Spleen (tissue), 11 donors: ENCODE measurements around the gene SF3B4. TPM values are rescaled to one million over a fixed set of nuclear protein-coding genes. Genes with fewer than 3 reads are reported as not detected.

Source experiments
- DNase-seq: peaks from one replicate; pipeline ENCODE4 v3.0.0-alpha.2; 2020
- H3K27ac ChIP-seq, 8 donors: fragments of 200-600 bp; sonication (generic) in 7 of 8; 1 replicate in 4 of 8; 2 replicates in 4 of 8; pipeline versions ENCODE4 v1.5.0 to v1.8.0; 2016 to 2021; ENCODE audit warnings: inconsistent platforms in 4 of 8, mild to moderate bottlenecking in 4 of 8, moderate library complexity in 1 of 8
- H3K27me3 ChIP-seq, 7 donors: fragments of 200-600 bp; sonication (generic) in 6 of 7; replicated peaks in 1 of 7; 1 replicate in 4 of 7; 2 replicates in 3 of 7; pipeline versions ENCODE4 v1.5.0 to v1.8.0; 2016 to 2021; ENCODE audit warnings: inconsistent platforms in 3 of 7, mild to moderate bottlenecking in 1 of 7
- H3K36me3 ChIP-seq, 6 donors: fragments of 200-600 bp; sonication (generic) in 5 of 6; 1 replicate in 4 of 6; 2 replicates in 2 of 6; pipeline versions ENCODE4 v1.5.0 to v1.8.0; 2016 to 2021; ENCODE audit warnings: inconsistent platforms in 2 of 6
- H3K4me1 ChIP-seq, 6 donors: fragments of 200-600 bp; sonication (generic) in 5 of 6; 1 replicate in 3 of 6; 2 replicates in 3 of 6; pipeline versions ENCODE4 v1.5.0 to v1.8.0; 2016 to 2021; ENCODE audit warnings: inconsistent platforms in 3 of 6
- H3K4me3 ChIP-seq, 8 donors: fragments of 200-600 bp; sonication (generic) in 7 of 8; 1 replicate in 4 of 8; 2 replicates in 4 of 8; pipeline versions ENCODE4 v1.5.0 to v1.8.0; 2016 to 2021; ENCODE audit warnings: inconsistent platforms in 4 of 8, mild to moderate bottlenecking in 4 of 8, moderate library complexity in 2 of 8
- H3K9me3 ChIP-seq, 8 donors: fragments of 200-600 bp; sonication (generic) in 7 of 8; 1 replicate in 4 of 8; 2 replicates in 4 of 8; pipeline versions ENCODE4 v1.5.0 to v1.8.0; 2016 to 2021; ENCODE audit warnings: inconsistent platforms in 4 of 8
- POLR2A ChIP-seq, 3 donors: fragments of 450-650 bp; IDR thresholded peaks; one replicate each; pipeline ENCODE4 v1.5.1; 2017; ENCODE audit warnings: antibody characterized with exemption in 3 of 3, mild to moderate bottlenecking in 1 of 3
- POLR2AphosphoS5 ChIP-seq, 3 donors: sonication (generic); formaldehyde crosslinking; IDR thresholded peaks; one replicate each; pipeline ENCODE4 v1.5.1; 2017; ENCODE audit warnings: antibody characterized with exemption in 3 of 3
- WGBS, 5 donors: extraction: QIAGEN DNeasy Blood & Tissue Kit in 3 of 5; methylation state at CpG; one replicate each; pipeline versions ENCODE4 v1.1.5 to v1.1.7; 2013 to 2018; 5-methylcytosine and 5-hydroxymethylcytosine counted together
- intact Hi-C: fragments of 100-400 bp; cut with DNase I; formaldehyde crosslinking; loops from one replicate; pipeline ENCODE4 v1.15.0; 2023; ENCODE audit warnings: low total_unique reads
- polyA plus RNA-seq, 3 donors: library from polyadenylated mRNA; stranded (reverse); fragments of 200-250 nt; gene quantifications; one replicate each; pipeline ENCODE4 v1.2.1, GENCODE V29; 2013
- total RNA-seq, 7 donors: library from RNA; depleted of rRNA in 3 of 7; stranded (reverse); fragments of >200 nt in 3 of 7; fragmentation: NEBNext Ultra II Directional in 4 of 7; extraction: Animal tissue kit (Norgen Biotek cat#: 25700) in 4 of 7; gene quantifications; one replicate each; pipeline versions ENCODE4 v1.1.0 to v1.2.1, GENCODE V29; 2016 to 2021
- TF ChIP-seq, protein P1 (sequence below), 11 experiments: fragments of 200-600 bp in 7 of 11; fragments of 450-650 bp in 4 of 11; sonication (generic) in 4 of 11; IDR thresholded peaks in 8 of 11; conservative IDR thresholded peaks in 3 of 11; 1 replicate in 7 of 11; 2 replicates in 4 of 11; pipeline versions ENCODE4 v1.4.0 to v1.8.0; 2016 to 2021; ENCODE audit warnings: antibody characterized with exemption in 11 of 11, inconsistent platforms in 4 of 11, mild to moderate bottlenecking in 1 of 11
- donor health status: healthy with polysubstance abuse.
- donor health status: DM: no; HTN: no; CAD: no; lungs with moderate emphysema.
- donor health status: DM: no; HTN: no; CAD: no.
- donor health status: Bipolar disorder and iron deficiency.
- donor health status: healthy.
- donor health status: DM: no; HTN: no; CAD: no.
- donor health status: DM: yes; HTN: yes; CAD: no.

The SF3B4 gene
- total and polyA plus RNA-seq, 10 donors = 17.6 to 43.8 (median 28.5) TPM

DNA sequence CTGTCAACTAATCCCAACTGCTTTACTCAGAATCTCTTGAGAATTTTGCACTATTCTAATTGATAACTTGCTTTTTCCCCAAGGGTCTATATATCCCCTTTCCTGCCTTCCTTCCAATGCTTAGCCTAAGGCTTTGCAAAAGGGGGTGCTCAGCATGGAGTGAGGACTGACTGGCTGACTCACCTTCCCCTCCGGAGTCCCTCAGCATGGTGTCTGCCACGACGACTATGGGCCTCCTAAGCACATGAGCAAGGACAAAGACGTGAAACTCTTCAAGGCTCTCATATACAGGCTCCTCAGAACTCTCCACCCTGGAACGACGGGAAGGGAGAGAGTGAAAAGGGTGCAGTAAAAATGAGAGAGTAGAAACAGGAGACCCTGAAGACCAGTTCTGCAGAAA, 22.3 kb upstream of the SF3B4 start:
- intact Hi-C loops = loop anchor here (10.0 kb wide), 1 partner anchor 235 kb away; no protein-coding TSS in a partner anchor
- H3K4me3 ChIP-seq = no peak overlapping the region
- H3K4me1 ChIP-seq = no peaks in the 10 kb centered on the region
- TF ChIP-seq POLR2AphosphoS5 (IDR thresholded peaks at IDR 0.05) (no peak), POLR2A (IDR thresholded peaks at IDR 0.05) (no peak)
- TF ChIP-seq, protein P1, sequence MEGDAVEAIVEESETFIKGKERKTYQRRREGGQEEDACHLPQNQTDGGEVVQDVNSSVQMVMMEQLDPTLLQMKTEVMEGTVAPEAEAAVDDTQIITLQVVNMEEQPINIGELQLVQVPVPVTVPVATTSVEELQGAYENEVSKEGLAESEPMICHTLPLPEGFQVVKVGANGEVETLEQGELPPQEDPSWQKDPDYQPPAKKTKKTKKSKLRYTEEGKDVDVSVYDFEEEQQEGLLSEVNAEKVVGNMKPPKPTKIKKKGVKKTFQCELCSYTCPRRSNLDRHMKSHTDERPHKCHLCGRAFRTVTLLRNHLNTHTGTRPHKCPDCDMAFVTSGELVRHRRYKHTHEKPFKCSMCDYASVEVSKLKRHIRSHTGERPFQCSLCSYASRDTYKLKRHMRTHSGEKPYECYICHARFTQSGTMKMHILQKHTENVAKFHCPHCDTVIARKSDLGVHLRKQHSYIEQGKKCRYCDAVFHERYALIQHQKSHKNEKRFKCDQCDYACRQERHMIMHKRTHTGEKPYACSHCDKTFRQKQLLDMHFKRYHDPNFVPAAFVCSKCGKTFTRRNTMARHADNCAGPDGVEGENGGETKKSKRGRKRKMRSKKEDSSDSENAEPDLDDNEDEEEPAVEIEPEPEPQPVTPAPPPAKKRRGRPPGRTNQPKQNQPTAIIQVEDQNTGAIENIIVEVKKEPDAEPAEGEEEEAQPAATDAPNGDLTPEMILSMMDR (IDR thresholded peaks at IDR 0.05 in 8 of 11, conservative IDR thresholded peaks at IDR 0.05 in 3 of 11) = no peak
- WGBS, 5 donors = 87 to 93% (median 90%) methylated on average over 6 of the region's 6 CpGs
- no peaks in the 10 kb centered on the region for H3K9me3 ChIP-seq
- H3K36me3 ChIP-seq = peaks cover 0 to 56% (median 25%) of the 10 kb centered on the region in 6 donors
- DNase-seq = no peak
- no peak overlapping the region for H3K27ac ChIP-seq
- no peaks in the 10 kb centered on the region for H3K27me3 ChIP-seq

DNA sequence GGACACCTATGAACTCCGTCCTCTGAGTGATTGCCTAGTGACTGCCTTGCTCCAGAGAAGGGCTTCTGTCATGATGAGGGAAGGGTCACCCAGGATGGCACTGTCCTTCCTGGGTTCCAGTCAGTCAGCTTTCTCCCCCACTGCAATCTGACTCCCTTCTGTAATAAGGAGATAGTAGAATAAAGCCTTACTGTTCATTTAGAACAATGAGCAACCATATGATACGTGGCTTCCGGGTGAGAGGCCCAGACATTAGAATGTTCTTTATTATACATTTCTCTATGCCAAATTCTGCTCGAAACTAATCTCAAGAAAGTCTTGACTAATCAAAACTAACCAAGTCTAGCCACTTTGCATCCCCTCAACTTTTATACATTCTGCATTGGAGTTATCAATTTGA, 17.6 kb upstream of the SF3B4 start:
- intact Hi-C loops = no loop called here
- peaks cover 3 to 12% (median 7%) of the 10 kb centered on the region in 6 donors for H3K4me1 ChIP-seq

DNA sequence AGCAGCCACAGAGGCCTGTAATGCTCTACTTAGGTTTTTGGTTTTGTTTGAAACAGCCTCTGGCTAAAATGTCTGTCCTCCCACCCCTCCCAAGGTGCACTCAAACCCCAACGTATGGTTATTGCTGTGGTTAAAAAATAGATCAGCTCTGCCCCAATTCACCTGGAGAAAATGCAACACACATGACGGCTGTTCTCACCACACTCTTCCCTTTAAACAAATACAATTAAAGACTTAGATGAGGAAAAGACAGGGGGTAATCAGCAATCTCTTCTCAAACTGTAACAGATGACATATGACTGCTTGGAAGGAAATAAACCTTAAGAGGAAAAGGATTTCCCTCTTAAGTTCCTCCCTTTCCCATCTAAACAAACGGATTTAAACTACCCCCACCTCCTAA, 15.3 kb upstream of the SF3B4 start:
- TF ChIP-seq, protein P1 (IDR thresholded peaks at IDR 0.05 in 8 of 11, conservative IDR thresholded peaks at IDR 0.05 in 3 of 11) = no peak
- TF ChIP-seq POLR2A (IDR thresholded peaks at IDR 0.05) (no peak), POLR2AphosphoS5 (IDR thresholded peaks at IDR 0.05) (no peak)
- DNase-seq = no peak
- Histone ChIP-seq H3K36me3 (peaks cover 0 to 45% (median 21%) of the 10 kb centered on the region in 6 donors), H3K4me1 (peaks cover 4 to 31% (median 21%) of the 10 kb centered on the region in 6 donors), H3K27ac (peak overlapping the region in 6 of 8 donors; percentile 3 to 64 (median 32)), H3K27me3 (no peaks in the 10 kb centered on the region), H3K4me3 (no peak overlapping the region), H3K9me3 (no peaks in the 10 kb centered on the region)
- 35 to 50% (median 39%) methylated on average over 3 of the region's 3 CpGs for WGBS, 5 donors
- intact Hi-C loops = no loop called here

More for the DNA sequence above, 17.6 kb upstream of the SF3B4 start:
- H3K9me3 ChIP-seq = no peaks in the 10 kb centered on the region
- TF ChIP-seq, protein P1 (IDR thresholded peaks at IDR 0.05 in 8 of 11, conservative IDR thresholded peaks at IDR 0.05 in 3 of 11) = no peak
- TF ChIP-seq POLR2A (IDR thresholded peaks at IDR 0.05) (no peak), POLR2AphosphoS5 (IDR thresholded peaks at IDR 0.05) (no peak)
- DNase-seq = no peak
- H3K36me3 ChIP-seq = peaks cover 0 to 69% (median 30%) of the 10 kb centered on the region in 6 donors
- WGBS, 5 donors = 92 to 98% (median 93%) methylated on average over 4 of the region's 4 CpGs
- no peak overlapping the region for H3K27ac ChIP-seq
- H3K4me3 ChIP-seq = no peak overlapping the region
- no peaks in the 10 kb centered on the region for H3K27me3 ChIP-seq

- Histone ChIP-seq H3K36me3 (peaks cover 0 to 39% (median 21%) of the 10 kb centered on the region in 6 donors), H3K27ac (peak overlapping the region in 6 of 8 donors; percentile 3 to 64 (median 32)), H3K4me1 (peaks cover 4 to 38% (median 28%) of the 10 kb centered on the region in 6 donors), H3K4me3 (no peak overlapping the region), H3K9me3 (no peaks in the 10 kb centered on the region), H3K27me3 (no peaks in the 10 kb centered on the region)
- intact Hi-C loops = no loop called here
- TF ChIP-seq, protein P1 (IDR thresholded peaks at IDR 0.05 in 8 of 11, conservative IDR thresholded peaks at IDR 0.05 in 3 of 11) = peak in 1 of 11 experiments; percentile 22
- TF ChIP-seq POLR2AphosphoS5 (IDR thresholded peaks at IDR 0.05) = no peak
- WGBS, 5 donors = 48 to 60% (median 56%) methylated on average over 5 of the region's 5 CpGs
- no peak for DNase-seq
Observed at GRCh38 chr1:149942207-149942606, 14.6 kb upstream of the SF3B4 start.
